RWPE2 (cell line): ENCODE results near the gene STK4.

Source experiments
- ATAC-seq: fragments of 200-7000 bp; cut with Tn5 transposase; 3 replicates; pipeline ENCODE4 v1.9.1; 2021; ENCODE audit warnings: low read depth
- DNase-seq: peaks from one replicate; pipeline ENCODE4 v3.0.0-alpha.2; 2020; ENCODE audit warnings: low spot score
- H3K27ac ChIP-seq: fragments of 450-650 bp; 2 replicates; pipeline ENCODE4 v1.5.1; 2017; ENCODE audit warnings: mild to moderate bottlenecking; ENCODE audit not compliant: poor library complexity, severe bottlenecking
- H3K27me3 ChIP-seq: fragments of 250-450 bp; sonication (Bioruptor Pico); 2 replicates; pipeline ENCODE4 v1.5.1; 2021; ENCODE audit warnings: mild to moderate bottlenecking, moderate library complexity; ENCODE audit not compliant: insufficient read depth, poor library complexity, severe bottlenecking
- H3K36me3 ChIP-seq: fragments of 250-450 bp; sonication (Bioruptor Pico); 2 replicates; pipeline ENCODE4 v1.5.1; 2020; ENCODE audit warnings: low read depth, mild to moderate bottlenecking, moderate library complexity
- H3K4me1 ChIP-seq: fragments of 250-450 bp; sonication (Bioruptor Pico); 2 replicates; pipeline ENCODE4 v1.5.1; 2021; ENCODE audit warnings: mild to moderate bottlenecking, moderate library complexity; ENCODE audit not compliant: insufficient read depth, poor library complexity, severe bottlenecking
- H3K4me3 ChIP-seq: fragments of 250-450 bp; sonication (Bioruptor Pico); 2 replicates; pipeline ENCODE4 v1.5.1; 2021; ENCODE audit warnings: mild to moderate bottlenecking, moderate library complexity; ENCODE audit not compliant: severe bottlenecking
- H3K9me3 ChIP-seq: fragments of 250-450 bp; sonication (Bioruptor Pico); 2 replicates; pipeline ENCODE4 v1.5.1; 2021; ENCODE audit warnings: mild to moderate bottlenecking, moderate library complexity; ENCODE audit not compliant: severe bottlenecking
- TF ChIP-seq, protein P1 (sequence below): fragments of 450-650 bp; IDR thresholded peaks from one replicate; pipeline ENCODE4 v1.5.1; 2017; ENCODE audit warnings: mild to moderate bottlenecking, moderate library complexity; ENCODE audit not compliant: poor library complexity, severe bottlenecking

The STK4 gene

DNA sequence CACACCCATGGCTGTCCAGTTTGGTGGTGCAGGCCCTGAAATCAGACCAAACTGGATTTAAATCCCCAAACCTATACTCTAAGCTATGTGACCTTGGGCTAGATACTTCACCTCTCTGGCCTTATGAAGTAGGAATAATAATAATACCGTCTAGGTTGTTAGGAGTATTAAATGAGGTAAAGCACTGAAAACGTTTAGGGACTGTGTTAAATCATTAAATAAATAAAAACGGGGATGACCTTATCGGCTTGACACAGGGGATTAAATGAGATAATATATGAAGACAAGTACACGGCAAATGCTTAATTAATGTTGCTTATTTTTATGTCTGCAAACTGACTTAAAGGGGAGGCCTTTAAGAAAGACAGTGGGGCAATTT lies 672 bp upstream of the STK4 start:
- no peak for DNase-seq
- TF ChIP-seq, protein P1, sequence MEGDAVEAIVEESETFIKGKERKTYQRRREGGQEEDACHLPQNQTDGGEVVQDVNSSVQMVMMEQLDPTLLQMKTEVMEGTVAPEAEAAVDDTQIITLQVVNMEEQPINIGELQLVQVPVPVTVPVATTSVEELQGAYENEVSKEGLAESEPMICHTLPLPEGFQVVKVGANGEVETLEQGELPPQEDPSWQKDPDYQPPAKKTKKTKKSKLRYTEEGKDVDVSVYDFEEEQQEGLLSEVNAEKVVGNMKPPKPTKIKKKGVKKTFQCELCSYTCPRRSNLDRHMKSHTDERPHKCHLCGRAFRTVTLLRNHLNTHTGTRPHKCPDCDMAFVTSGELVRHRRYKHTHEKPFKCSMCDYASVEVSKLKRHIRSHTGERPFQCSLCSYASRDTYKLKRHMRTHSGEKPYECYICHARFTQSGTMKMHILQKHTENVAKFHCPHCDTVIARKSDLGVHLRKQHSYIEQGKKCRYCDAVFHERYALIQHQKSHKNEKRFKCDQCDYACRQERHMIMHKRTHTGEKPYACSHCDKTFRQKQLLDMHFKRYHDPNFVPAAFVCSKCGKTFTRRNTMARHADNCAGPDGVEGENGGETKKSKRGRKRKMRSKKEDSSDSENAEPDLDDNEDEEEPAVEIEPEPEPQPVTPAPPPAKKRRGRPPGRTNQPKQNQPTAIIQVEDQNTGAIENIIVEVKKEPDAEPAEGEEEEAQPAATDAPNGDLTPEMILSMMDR, result no peak
- no peak for ATAC-seq
- Histone ChIP-seq H3K27me3 (no peaks in the 10 kb centered on the region), H3K4me3 (peak overlapping the region; percentile 79), H3K27ac (peak overlapping the region; percentile 36), H3K4me1 (peaks cover 40% of the 10 kb centered on the region), H3K36me3 (peaks cover 6% of the 10 kb centered on the region; the same call in 1 of the 2 replicates), H3K9me3 (no peaks in the 10 kb centered on the region)

GRCh38 chr20:44967207-44967807 lies 995 bp downstream of the STK4 start:
- ATAC-seq (peak; percentile 25), DNase-seq (no peak)
- no peaks in the 10 kb centered on the region for H3K27me3 ChIP-seq
- H3K36me3 ChIP-seq, result peaks cover 16% of the 10 kb centered on the region
- peak overlapping the region; percentile 36 for H3K27ac ChIP-seq
- no peaks in the 10 kb centered on the region for H3K9me3 ChIP-seq
- H3K4me1 ChIP-seq, result peaks cover 37% of the 10 kb centered on the region
- peak overlapping the region; percentile 79 for H3K4me3 ChIP-seq
- TF ChIP-seq, protein P1, result no peak

- peaks cover 37% of the 10 kb centered on the region for H3K36me3 ChIP-seq
- H3K9me3 ChIP-seq, result no peaks in the 10 kb centered on the region
- no peak overlapping the region for H3K27ac ChIP-seq
- DNase-seq (no peak), ATAC-seq (no peak)
- no peak overlapping the region for H3K4me3 ChIP-seq
- H3K4me1 ChIP-seq, result peaks cover 50% of the 10 kb centered on the region
- TF ChIP-seq, protein P1, result no peak
- H3K27me3 ChIP-seq, result no peaks in the 10 kb centered on the region
Observed at GRCh38 chr20:44969300-44969894, 3.1 kb downstream of the STK4 start.

DNA sequence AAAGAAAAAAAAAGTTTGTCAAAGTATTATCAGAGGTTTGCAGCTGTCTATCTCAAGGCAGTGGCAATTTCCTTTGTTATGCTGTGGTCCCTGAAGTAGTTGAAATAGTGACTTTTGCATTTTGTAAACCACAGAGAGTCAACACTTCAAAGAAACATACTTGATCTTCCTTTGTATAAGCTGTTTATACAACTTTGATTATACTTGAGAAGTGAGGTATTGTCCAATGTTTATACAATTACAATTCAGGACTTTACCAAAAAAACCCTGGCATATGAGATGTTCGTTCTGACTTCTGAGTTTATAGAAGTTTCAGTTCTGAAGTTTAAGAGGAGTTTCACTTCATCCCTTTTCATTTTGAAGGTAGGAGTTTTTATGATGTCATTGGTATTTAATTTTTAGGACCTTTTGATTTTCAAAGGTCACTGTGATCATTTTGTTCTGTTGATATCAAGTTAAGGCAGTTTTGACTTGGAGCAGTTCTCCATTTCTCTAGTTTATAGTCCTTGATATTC lies 4.0 kb downstream of the STK4 start:
- peaks cover 50% of the 10 kb centered on the region for H3K4me1 ChIP-seq
- ATAC-seq (no peak), DNase-seq (no peak)
- TF ChIP-seq, protein P1, result no peak
- H3K27ac ChIP-seq, result no peak overlapping the region
- no peak overlapping the region for H3K4me3 ChIP-seq
- H3K36me3 ChIP-seq, result peaks cover 46% of the 10 kb centered on the region
- no peaks in the 10 kb centered on the region for H3K27me3 ChIP-seq
- H3K9me3 ChIP-seq, result no peaks in the 10 kb centered on the region

DNA sequence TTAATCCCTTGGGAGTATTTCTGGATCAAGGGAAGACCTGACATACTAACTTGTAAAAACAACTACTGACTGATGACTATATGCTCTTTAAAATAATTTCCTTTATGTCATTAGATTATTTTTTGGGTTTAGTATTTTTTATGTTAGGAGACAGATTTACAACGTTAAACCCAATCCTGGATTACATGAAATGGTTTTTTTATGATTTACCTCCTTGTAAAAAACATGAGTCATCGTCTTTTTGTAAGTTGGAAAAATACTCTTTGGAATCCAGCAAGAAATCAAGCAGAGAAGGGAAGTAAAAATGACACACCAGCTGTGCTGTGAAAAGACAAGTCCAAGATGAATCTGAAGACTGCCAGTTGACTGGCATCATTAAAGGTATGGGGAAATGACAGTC lies 6.7 kb downstream of the STK4 start:
- peak overlapping the region; percentile 58 for H3K27ac ChIP-seq
- no peaks in the 10 kb centered on the region for H3K9me3 ChIP-seq
- ATAC-seq (peak; percentile 60), DNase-seq (no peak)
- H3K27me3 ChIP-seq, result no peaks in the 10 kb centered on the region
- peaks cover 74% of the 10 kb centered on the region for H3K36me3 ChIP-seq
- TF ChIP-seq, protein P1, result no peak
- H3K4me1 ChIP-seq, result peaks cover 39% of the 10 kb centered on the region
- H3K4me3 ChIP-seq, result no peak overlapping the region
